ENCODE data around the gene SAMD4B. TPM values are rescaled to one million over a fixed set of nuclear protein-coding genes. Genes with fewer than 3 reads are reported as not detected.

The SAMD4B gene
- total RNA-seq, 1 experiment from 2014 or later: 135 TPM

DNA sequence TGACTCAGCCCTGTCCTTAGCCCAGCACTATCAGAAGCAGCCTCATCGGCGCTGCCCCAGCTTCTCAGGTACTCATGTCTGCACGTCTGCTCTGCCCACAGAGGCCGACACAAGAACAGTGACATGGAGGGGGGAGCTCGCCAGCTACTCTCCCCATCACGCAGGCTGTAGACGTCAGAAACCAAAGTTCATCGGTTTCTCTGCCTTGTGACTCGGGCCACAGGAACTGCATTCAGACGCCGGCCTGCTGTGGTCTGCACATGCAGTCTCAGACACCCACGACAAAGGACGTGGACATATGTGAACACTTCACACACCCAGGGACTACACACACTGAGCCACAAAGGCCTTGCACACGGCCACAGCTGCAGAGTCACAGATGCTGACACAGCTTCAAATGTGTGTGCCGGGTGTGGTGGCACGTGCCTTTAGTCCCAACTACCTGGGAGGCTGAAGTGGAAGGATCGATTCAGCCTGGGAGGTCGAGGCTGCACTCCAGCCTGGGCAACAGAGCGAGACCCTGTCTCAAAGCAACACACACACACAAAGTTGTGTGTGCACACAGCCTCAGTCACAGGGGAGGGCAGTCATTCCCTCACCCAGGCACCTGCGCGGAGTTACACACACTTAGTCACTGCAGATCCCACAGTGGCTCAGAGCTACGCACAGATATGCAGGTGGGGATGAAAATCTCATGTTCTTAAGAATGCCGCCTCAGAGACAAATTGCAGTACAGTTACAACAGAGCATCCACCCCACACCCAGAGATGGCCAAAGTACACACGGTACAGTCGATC is 59.5 kb downstream of the SAMD4B start:
- TF ChIP-seq, protein P1, sequence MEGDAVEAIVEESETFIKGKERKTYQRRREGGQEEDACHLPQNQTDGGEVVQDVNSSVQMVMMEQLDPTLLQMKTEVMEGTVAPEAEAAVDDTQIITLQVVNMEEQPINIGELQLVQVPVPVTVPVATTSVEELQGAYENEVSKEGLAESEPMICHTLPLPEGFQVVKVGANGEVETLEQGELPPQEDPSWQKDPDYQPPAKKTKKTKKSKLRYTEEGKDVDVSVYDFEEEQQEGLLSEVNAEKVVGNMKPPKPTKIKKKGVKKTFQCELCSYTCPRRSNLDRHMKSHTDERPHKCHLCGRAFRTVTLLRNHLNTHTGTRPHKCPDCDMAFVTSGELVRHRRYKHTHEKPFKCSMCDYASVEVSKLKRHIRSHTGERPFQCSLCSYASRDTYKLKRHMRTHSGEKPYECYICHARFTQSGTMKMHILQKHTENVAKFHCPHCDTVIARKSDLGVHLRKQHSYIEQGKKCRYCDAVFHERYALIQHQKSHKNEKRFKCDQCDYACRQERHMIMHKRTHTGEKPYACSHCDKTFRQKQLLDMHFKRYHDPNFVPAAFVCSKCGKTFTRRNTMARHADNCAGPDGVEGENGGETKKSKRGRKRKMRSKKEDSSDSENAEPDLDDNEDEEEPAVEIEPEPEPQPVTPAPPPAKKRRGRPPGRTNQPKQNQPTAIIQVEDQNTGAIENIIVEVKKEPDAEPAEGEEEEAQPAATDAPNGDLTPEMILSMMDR (conservative IDR thresholded peaks at IDR 0.05): no peak
- Histone ChIP-seq H2BK120ac (ENCODE audit: low read depth, low read length, poor library complexity, severe bottlenecking) (no peak overlapping the region), H3K27me3 (ENCODE audit: insufficient read depth, low read length) (no peaks in the 10 kb centered on the region), H3K4me1 (ENCODE audit: insufficient read depth, low read length) (peaks cover 6% of the 10 kb centered on the region; the same call in 1 of the 2 replicates), H2AK5ac (ENCODE audit: insufficient read length, low read length) (no peak overlapping the region), H3K9me3 (ENCODE audit: control insufficient read depth, low read depth, low read length) (no peaks in the 10 kb centered on the region), H2BK15ac (ENCODE audit: low read depth, low read length) (no peak overlapping the region), H3K27ac (ENCODE audit: insufficient read length, low read depth, low read length) (peak overlapping the region; percentile 42), H3K79me2 (ENCODE audit: insufficient read depth, low read length) (no peaks in the 10 kb centered on the region), H3K18ac (ENCODE audit: insufficient read length, low read depth, low read length) (peak overlapping the region; percentile 74), H2BK12ac (ENCODE audit: insufficient read length, low read depth, low read length) (peak overlapping the region; percentile 7), H3K4ac (ENCODE audit: low read depth, low read length) (no peak overlapping the region), H2AFZ (ENCODE audit: low read length) (no peak overlapping the region), H3T11ph (ENCODE audit: low read length) (no peak overlapping the region), H3K56ac (ENCODE audit: insufficient read length, low read depth, low read length) (no peak overlapping the region), H3K4me2 (ENCODE audit: insufficient read depth, insufficient read length, low read length) (peak overlapping the region; percentile 60), H2BK20ac (ENCODE audit: low read depth, low read length, poor library complexity, severe bottlenecking) (no peak overlapping the region), H3K14ac (ENCODE audit: insufficient read depth, low read length) (peak overlapping the region; percentile 94), H3K9ac (ENCODE audit: extremely low read depth, insufficient read length, low read length) (peak overlapping the region; percentile 33), H3K23ac (ENCODE audit: insufficient read length, low read depth, low read length) (no peak overlapping the region), H4K20me1 (ENCODE audit: control insufficient read depth, insufficient read depth, insufficient read length) (no peaks in the 10 kb centered on the region), H4K91ac (ENCODE audit: insufficient read length, low read depth, low read length) (peak overlapping the region; percentile 10), H4K8ac (replicated peaks; ENCODE audit: insufficient read length, low read depth, low read length) (no peak overlapping the region), H4K5ac (ENCODE audit: insufficient read length, low read depth, low read length) (peak overlapping the region; percentile 43), H3K79me1 (ENCODE audit: insufficient read depth, low read depth, low read length, poor library complexity, severe bottlenecking) (no peaks in the 10 kb centered on the region), H2BK5ac (ENCODE audit: insufficient read length, low read length) (no peak overlapping the region), H3K23me2 (ENCODE audit: insufficient read length, low read depth, low read length, poor library complexity, severe bottlenecking) (peaks cover 15% of the 10 kb centered on the region)
- Mint-ChIP-seq H3K36me3 (ENCODE audit: insufficient read depth in 1 of 3, low read depth in 3 of 3) (peaks cover 0 to 10% (median 6%) of the 10 kb centered on the region in 3 experiments; a peak in 6 of 7 replicates), H3K27me3 (ENCODE audit: low read depth) (no peaks in the 10 kb centered on the region; the same call in 1 of the 2 replicates), H3K4me3 (peak overlapping the region; percentile 87 to 95), H3K9me3 (no peaks in the 10 kb centered on the region; a peak in 1 of 5 replicates), H3K27ac (peak overlapping the region; percentile 80 to 100 (median 87)), H3K4me1 (peaks cover 32 to 44% of the 10 kb centered on the region in 2 experiments)
- no CpG with 5 or more reads among the region's 25 CpGs for WGBS (ENCODE audit: extremely low coverage, insufficient read length, low lambda C conversion rate)
- DNase-seq: no peak
